NCI-H2107 treated with DMSO at 0.1 percent for 48 hours (cell line): ENCODE measurements around the gene SYNPO2L.
"Not testable (repeated sequence)": the region's sequence is repeated elsewhere in the genome, so short reads cannot be mapped to it uniquely, and the experiment has no call there.

ENCODE experiments used
- DNase-seq: peaks from one replicate; lab custom pipeline; 2025; ENCODE audit not compliant: unreplicated experiment; lab: John Stamatoyannopoulos, UW

SYNPO2L gene

GRCh38 chr10:73620974-73621373 is 34.9 kb downstream of the SYNPO2L start:
- not testable (repeated sequence) for DNase-seq

DNA sequence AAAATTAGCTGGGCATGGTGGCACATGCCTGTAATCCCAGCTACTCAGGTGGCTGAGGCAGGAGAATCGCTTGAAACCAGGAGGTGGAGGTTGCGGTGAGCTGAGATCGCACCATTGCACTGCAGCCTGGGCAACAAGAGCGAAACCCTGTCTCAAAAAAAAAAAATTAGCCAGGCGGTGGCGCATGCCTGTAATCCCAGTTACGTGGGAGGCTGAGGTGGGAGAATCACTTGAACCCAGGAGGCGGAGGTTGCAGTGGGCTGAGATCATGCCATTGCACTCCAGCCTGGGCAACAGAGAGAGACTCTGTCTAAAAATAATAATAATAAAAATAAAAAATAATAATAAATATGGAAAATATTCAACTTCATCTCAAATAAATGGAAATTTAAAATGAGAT is 38.7 kb downstream of the SYNPO2L start:
- not testable (repeated sequence) for DNase-seq

DNA sequence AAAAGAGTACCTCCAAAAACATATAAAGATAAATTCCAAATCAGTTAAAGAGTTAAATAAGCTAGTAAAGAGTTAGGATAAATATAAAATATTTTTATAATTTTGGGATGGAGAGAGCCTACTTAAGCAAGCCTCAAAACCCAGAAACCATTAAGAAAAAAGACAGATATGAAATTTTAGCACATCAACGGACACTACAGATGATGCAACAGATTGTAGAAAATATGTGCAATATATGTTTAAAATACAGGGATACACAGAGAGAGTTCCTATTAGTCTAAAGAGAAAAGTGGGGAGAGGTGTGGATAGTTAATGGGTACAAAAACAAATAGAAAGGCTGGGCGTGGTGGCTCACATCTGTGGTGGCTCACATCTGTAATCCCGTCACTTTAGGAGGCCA is 41.1 kb downstream of the SYNPO2L start:
- no peak for DNase-seq

GRCh38 chr10:73609116-73609515 is 46.7 kb downstream of the SYNPO2L start:
- no peak for DNase-seq

GRCh38 chr10:73601486-73601921 is 54.3 kb downstream of the SYNPO2L start:
- DNase-seq, result peak; percentile 44

DNA sequence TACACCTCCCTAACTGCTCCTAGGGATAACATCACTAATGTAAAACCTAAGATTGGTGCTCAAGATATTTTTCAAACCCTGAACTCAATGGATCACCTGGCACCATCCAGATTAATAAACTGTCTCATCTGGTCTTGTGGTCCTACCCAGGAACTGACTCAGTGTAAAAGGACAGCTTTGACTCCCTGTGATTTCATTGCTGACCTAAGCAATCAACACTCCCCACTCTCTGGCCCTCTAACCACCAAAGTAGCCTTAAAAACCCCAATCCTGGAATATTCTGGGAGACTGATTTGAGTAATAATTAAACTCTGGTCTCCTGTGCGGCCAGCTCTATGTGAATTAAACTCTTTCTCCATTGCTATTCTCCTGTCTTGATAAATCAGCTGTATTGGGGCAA is 58.5 kb downstream of the SYNPO2L start:
- no peak for DNase-seq
